Muscle of leg (tissue), 11 donors: Measurements from ENCODE around the gene SOX18. TPM values are rescaled to one million over a fixed set of nuclear protein-coding genes. Genes with fewer than 3 reads are reported as not detected.
"Not testable (repeated sequence)": the region's sequence is repeated elsewhere in the genome, so short reads cannot be mapped to it uniquely, and the experiment has no call there.

Source experiments
- DNase-seq: peaks from one replicate; pipeline ENCODE4 v3.0.0; 2013
- H3K27ac ChIP-seq: one replicate; pipeline ENCODE4 v1.5.1; 2013; ENCODE audit warnings: mild to moderate bottlenecking, low read length, control low read depth
- H3K27me3 ChIP-seq: one replicate; pipeline ENCODE4 v1.6.1; 2013; ENCODE audit warnings: low read length; ENCODE audit not compliant: control insufficient read depth, insufficient read depth
- H3K36me3 ChIP-seq: one replicate; pipeline ENCODE4 v1.6.1; 2013; ENCODE audit warnings: low read length; ENCODE audit not compliant: control insufficient read depth, insufficient read depth
- H3K4me1 ChIP-seq: one replicate; pipeline ENCODE4 v1.6.1; 2013; ENCODE audit warnings: low read length; ENCODE audit not compliant: control insufficient read depth, insufficient read depth
- H3K4me3 ChIP-seq: one replicate; pipeline ENCODE4 v1.5.1; 2013; ENCODE audit warnings: low read length, control low read depth
- H3K9me3 ChIP-seq: replicated peaks from 2 replicates; pipeline ENCODE4 v1.6.1; 2013; ENCODE audit warnings: low read depth, low read length; ENCODE audit not compliant: control insufficient read depth
- WGBS: methylation state at CpG from one replicate; pipeline ENCODE4 v1.1.5; 2013; ENCODE audit warnings: missing lambda C conversion rate; ENCODE audit not compliant: insufficient coverage; 5-methylcytosine and 5-hydroxymethylcytosine counted together
- polyA plus RNA-seq, 8 donors: library from polyadenylated mRNA; unstranded; fragments of 120-200 nt; gene quantifications; one replicate each; pipeline versions ENCODE4 v1.2.1 to v1.2.3, GENCODE V29; 2013; ENCODE audit warnings: inconsistent platforms in 1 of 8, low replicate concordance in 1 of 8; ENCODE audit not compliant: insufficient read length in 8 of 8, insufficient read depth in 1 of 8
- total RNA-seq: library from RNA; stranded (reverse); fragments of 120-200 nt; gene quantifications from one replicate; pipeline ENCODE4 v1.2.4, GENCODE V29; 2013

The SOX18 gene
- total and polyA plus RNA-seq, 9 donors, result 2.2 to 15.7 (median 10.6) TPM

- H3K9me3 ChIP-seq, result peaks cover 8% of the 10 kb centered on the region
- no peak for DNase-seq
- WGBS, result 50% methylated on average over 16 of the region's 19 CpGs
- H3K36me3 ChIP-seq, result no peaks in the 10 kb centered on the region
- H3K27ac ChIP-seq, result no peak overlapping the region
- no peak overlapping the region for H3K4me3 ChIP-seq
- no peaks in the 10 kb centered on the region for H3K4me1 ChIP-seq
- H3K27me3 ChIP-seq, result peaks cover 22% of the 10 kb centered on the region
Observed at GRCh38 chr20:64091340-64091739, 41.9 kb upstream of the SOX18 start.

DNA sequence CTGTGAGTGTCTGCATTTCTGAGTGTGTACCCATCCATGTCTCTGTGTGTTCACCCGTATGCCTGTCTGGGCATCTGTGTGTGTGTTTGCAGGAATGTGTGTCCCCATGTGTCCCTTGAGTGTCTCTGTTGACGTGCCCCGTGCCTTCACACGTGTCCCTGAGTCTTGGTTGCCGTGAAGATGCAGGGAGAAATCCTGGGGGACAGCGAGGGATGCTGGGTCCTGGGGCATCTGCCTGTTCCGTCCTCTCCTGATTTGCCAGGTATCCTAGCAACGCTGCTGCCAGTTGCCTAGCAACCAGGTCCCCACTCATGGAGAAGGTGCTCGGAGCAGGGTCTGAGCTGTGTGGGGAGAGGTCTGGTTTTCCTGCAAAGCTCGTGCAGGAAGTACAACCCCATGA lies 40.7 kb upstream of the SOX18 start:
- H3K27ac ChIP-seq, result no peak overlapping the region
- H3K9me3 ChIP-seq, result peaks cover 8% of the 10 kb centered on the region
- no peaks in the 10 kb centered on the region for H3K36me3 ChIP-seq
- WGBS, result 43% methylated on average over 10 of the region's 10 CpGs
- no peaks in the 10 kb centered on the region for H3K4me1 ChIP-seq
- peaks cover 34% of the 10 kb centered on the region for H3K27me3 ChIP-seq
- no peak overlapping the region for H3K4me3 ChIP-seq
- DNase-seq, result no peak

GRCh38 chr20:64088586-64088985 lies 39.1 kb upstream of the SOX18 start:
- H3K4me3 ChIP-seq, H3K4me1 ChIP-seq, H3K9me3 ChIP-seq, H3K27ac ChIP-seq, H3K36me3 ChIP-seq, DNase-seq: not testable (repeated sequence)
- H3K27me3 ChIP-seq, result peaks cover 47% of the 10 kb centered on the region

DNA sequence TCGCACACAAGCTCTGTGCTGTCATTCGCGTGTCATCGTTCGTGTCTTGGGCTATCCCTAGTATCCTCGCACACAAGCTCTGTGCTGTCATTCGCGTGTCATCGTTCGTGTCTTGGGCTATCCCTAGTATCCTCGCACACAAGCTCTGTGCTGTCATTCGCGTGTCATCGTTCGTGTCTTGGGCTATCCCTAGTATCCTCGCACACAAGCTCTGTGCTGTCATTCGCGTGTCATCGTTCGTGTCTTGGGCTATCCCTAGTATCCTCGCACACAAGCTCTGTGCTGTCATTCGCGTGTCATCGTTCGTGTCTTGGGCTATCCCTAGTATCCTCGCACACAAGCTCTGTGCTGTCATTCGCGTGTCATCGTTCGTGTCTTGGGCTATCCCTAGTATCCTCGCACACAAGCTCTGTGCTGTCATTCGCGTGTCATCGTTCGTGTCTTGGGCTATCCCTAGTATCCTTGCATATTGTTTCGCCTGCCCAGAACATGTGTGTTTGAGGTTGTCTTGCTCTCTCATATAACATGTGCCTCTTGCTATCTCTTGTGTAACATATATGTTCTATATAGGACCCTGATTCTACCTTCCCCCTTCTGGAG lies 37.9 kb upstream of the SOX18 start:
- H3K9me3 ChIP-seq, DNase-seq, H3K36me3 ChIP-seq, H3K27ac ChIP-seq, H3K4me3 ChIP-seq: not testable (repeated sequence)
- Histone ChIP-seq H3K27me3 (peaks cover 51% of the 10 kb centered on the region), H3K4me1 (peaks cover 18% of the 10 kb centered on the region)
- no CpG with 5 or more reads among the region's 36 CpGs for WGBS

DNA sequence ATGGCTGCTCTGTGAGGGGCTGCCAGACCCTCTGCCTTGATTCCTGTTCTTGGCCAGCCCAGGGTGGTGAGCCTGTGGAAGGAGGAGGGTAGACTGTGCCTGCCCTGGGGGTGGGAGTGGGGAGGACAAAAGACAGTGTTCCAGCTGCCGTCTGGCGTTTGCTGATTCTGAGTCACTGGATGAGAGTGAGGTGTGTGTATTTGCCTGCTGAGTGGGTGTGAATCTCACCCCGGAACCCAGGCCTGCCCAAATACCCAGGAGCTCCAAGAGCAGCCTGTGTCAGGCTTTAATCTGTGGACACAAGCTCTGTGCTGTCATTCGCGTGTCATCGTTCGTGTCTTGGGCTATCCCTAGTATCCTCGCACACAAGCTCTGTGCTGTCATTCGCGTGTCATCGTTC lies 37.4 kb upstream of the SOX18 start:
- no peak overlapping the region for H3K4me3 ChIP-seq
- no peaks in the 10 kb centered on the region for H3K36me3 ChIP-seq
- peaks cover 54% of the 10 kb centered on the region for H3K27me3 ChIP-seq
- H3K27ac ChIP-seq, result no peak overlapping the region
- H3K4me1 ChIP-seq, result peaks cover 22% of the 10 kb centered on the region
- H3K9me3 ChIP-seq, result peaks cover 8% of the 10 kb centered on the region
- no peak for DNase-seq
- WGBS, result 82% methylated on average over 3 of the region's 11 CpGs

DNA sequence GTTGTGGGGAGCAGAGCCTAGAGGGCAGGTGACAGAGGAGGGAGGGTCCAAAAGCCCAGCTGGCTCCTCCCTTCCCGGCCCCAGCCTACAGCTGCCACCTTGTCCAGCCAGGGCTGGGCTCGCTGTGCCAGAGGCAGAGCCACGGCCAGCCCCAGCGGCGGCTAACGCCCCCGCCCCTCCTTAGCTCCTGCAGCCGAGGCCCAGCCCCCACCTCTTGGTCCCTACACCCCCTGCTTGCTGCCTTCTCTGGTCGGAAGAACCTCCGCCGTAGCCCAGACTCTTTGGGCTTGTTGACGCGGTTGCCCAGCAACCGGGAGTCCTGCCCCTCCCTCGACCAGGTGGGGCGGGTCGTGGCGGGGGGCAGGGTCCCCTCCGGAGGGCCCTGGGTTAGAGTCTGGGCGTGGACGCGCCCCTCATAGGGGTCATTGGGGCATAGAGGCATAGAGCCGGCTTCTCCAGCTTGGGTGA lies 35.3 kb upstream of the SOX18 start:
- peaks cover 26% of the 10 kb centered on the region for H3K4me1 ChIP-seq
- H3K4me3 ChIP-seq, result no peak overlapping the region
- 4% methylated on average over 23 of the region's 23 CpGs for WGBS
- H3K27me3 ChIP-seq, result peaks cover 59% of the 10 kb centered on the region
- H3K9me3 ChIP-seq, result peaks cover 8% of the 10 kb centered on the region
- H3K27ac ChIP-seq, result no peak overlapping the region
- no peak for DNase-seq
- H3K36me3 ChIP-seq, result no peaks in the 10 kb centered on the region

DNA sequence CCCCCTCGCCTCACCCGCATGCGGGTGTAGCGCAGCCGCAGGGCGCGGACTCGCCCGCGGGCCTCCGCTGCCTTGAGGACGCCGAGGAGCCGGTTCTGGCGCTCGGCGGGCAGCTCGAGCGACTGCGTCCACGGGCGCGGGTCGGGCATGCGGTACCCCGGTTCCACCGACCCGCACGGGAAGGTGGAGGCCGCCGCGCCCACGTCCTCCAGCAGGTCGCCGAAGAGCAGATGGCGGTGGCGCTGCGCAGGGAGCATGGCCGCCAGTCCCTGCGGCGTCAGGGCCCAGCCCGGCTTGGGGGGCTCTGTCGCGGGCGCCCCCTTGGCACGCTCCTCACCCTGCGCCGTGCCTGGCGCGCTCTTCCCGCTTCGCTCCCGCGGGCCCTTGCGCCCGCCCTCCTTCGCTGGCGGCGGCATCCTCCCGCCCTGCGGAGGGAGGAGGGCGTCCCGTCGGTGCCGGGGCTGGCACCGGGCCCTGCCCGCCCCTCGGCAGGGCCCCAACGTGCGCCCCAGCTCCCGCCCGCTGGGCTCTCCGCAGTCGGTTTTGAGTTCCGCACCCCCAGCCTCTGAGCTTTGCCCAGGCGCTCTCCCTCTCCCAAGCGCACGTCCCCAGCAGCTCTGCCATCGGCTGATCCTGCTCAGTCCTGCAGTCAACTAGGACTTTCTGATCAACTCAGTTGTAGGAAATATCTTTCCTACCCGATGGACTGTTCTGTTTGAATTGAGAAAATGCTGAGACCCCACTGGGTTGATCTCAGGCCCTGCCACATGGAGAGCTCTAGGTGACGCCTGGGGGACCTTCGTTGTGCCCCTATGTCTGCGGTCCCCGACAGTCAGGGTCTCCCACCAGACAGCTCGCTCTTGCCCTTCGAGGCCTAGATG lies 34.6 kb upstream of the SOX18 start, which contains the start of gene LKAAEAR1:
Gene LKAAEAR1 (minus strand): TSS at position 595 of the 881 bp plus-strand sequence. CDS start 179 bp downstream, at position 416.
- Histone ChIP-seq H3K4me3 (peak within 1 kb of the TSS; percentile 26), H3K36me3 (no peaks in the 10 kb centered on the region), H3K4me1 (peaks cover 30% of the 10 kb centered on the region), H3K9me3 (peaks cover 8% of the 10 kb centered on the region), H3K27ac (no peak within 1 kb of the TSS), H3K27me3 (peaks cover 57% of the 10 kb centered on the region)
- no peak for DNase-seq
- WGBS, result under 1% methylated on average over 82 of the region's 86 CpGs

DNA sequence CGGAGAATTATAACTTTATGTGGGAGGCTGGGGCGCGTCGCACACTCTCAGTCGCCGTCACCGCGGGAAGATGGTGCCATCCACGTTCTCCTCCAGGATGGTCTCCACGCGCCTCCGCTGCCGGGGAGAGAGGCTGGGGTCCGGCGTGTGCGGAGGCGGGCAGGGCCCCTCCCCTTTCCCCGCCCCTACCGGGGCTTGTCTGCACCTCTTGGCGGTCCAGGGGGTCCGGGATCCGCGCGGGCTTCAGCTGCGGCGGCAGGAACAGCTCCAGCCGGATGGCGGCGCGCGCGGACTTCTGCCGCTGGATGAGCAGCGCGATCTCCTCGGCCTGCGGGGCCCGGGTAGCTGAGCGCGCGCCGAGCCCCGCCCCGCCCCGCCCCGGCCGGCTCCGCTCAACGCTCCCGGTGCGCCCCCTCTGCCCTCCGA lies 34.0 kb upstream of the SOX18 start:
- Histone ChIP-seq H3K4me3 (peak overlapping the region; percentile 26), H3K27me3 (peaks cover 57% of the 10 kb centered on the region), H3K4me1 (peaks cover 37% of the 10 kb centered on the region), H3K9me3 (peaks cover 8% of the 10 kb centered on the region), H3K27ac (no peak overlapping the region), H3K36me3 (no peaks in the 10 kb centered on the region)
- DNase-seq, result peak; percentile 83
- 0% methylated on average over 52 of the region's 52 CpGs for WGBS

DNA sequence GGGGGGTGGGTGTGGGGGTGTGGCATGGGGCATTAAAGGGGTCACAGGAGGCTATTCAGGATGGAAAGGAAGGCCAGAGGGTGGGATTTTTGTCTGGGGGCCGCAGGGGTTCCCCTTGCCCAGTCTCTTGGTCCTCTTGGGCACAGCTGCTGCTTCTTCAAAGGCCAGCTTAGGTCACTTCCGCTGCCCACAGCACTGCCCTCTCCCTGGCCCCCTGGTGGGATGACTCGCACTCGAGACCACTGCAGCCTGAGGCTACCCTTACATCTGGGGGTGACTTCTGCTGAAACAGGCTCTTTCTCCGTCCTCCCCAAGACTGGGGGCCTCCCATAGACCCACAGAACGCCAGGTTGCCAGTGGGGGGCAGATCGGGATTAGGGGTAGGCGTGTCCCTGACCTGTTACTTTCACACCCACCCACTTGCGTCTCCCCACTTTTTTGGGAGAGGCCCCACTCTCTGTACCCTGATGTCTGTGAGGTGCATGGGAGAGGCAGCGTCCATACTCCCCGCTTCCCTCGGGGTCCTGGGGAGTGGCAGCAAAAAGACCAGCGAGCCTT lies 33.5 kb upstream of the SOX18 start:
- H3K36me3 ChIP-seq, result no peaks in the 10 kb centered on the region
- WGBS, result 6% methylated on average over 7 of the region's 13 CpGs
- peak overlapping the region; percentile 26 for H3K4me3 ChIP-seq
- peaks cover 7% of the 10 kb centered on the region for H3K9me3 ChIP-seq
- no peak for DNase-seq
- peaks cover 54% of the 10 kb centered on the region for H3K27me3 ChIP-seq
- no peak overlapping the region for H3K27ac ChIP-seq
- peaks cover 42% of the 10 kb centered on the region for H3K4me1 ChIP-seq

DNA sequence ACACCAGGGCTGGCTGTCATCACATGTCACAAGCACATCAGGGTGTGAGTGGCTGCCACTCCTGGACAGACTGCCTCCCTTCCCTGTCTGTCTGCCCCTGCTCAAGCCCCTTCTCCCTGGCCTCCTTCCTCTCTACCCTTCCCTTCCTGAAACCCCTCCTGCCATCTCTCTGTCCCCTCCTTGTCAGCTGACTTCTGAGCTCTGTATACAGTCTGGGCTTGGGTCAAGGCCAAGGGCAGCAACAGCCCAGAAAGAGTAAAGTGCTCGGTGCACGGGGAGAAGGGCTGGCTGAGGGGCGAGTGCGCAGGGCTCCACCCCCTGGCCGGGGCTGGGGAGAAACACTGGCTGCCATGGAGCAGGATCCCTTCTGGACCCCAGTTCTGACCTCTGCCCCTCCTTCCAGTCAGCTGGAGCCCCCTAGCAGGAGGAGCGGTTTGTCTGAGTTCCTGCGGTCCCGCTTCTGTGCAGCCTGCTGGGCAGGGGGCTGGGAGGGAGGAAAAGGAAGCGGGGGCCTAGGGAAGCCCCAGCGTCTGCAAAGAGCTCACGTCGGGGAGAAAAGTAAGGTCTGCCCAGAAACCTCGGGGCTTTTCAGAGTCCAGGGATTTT lies 32.8 kb upstream of the SOX18 start:
- Histone ChIP-seq H3K27me3 (peaks cover 51% of the 10 kb centered on the region), H3K27ac (no peak overlapping the region), H3K4me1 (peaks cover 42% of the 10 kb centered on the region), H3K9me3 (peaks cover 3% of the 10 kb centered on the region), H3K36me3 (no peaks in the 10 kb centered on the region), H3K4me3 (no peak overlapping the region)
- DNase-seq, result no peak
- WGBS, result 10% methylated on average over 10 of the region's 13 CpGs
